ENCODE measurements around the gene PCID2.

PCID2 gene

GRCh38 chr13:113137691-113138298 is 70.7 kb downstream of the PCID2 start:
- Histone ChIP-seq H3K36me3 (no peaks in the 10 kb centered on the region), H3K27me3 (no peaks in the 10 kb centered on the region), H3K4me3 (no peak overlapping the region), H3K9me3 (no peaks in the 10 kb centered on the region), H3K4me1 (no peaks in the 10 kb centered on the region), H3K27ac (no peak overlapping the region)
- intact Hi-C loops (cut with DNase I; ENCODE audit: low total_unique reads): no loop called here
- TF ChIP-seq CTCF (IDR thresholded peaks at IDR 0.05): no peak
- no peak for DNase-seq

GRCh38 chr13:113135281-113135760 is 73.1 kb downstream of the PCID2 start:
- no peak for TF ChIP-seq CTCF (IDR thresholded peaks at IDR 0.05)

GRCh38 chr13:113129921-113130750 is 78.3 kb downstream of the PCID2 start:
- Histone ChIP-seq H3K9me3 (no peaks in the 10 kb centered on the region), H3K36me3 (no peaks in the 10 kb centered on the region), H3K4me3 (peak overlapping the region; percentile 13 to 26), H3K27me3 (peaks cover 0 to 12% of the 10 kb centered on the region in 2 donors), H3K27ac (no peak overlapping the region), H3K4me1 (peaks cover 0 to 6% (median 3%) of the 10 kb centered on the region in 4 donors)
- intact Hi-C loops (cut with DNase I; ENCODE audit: low total_unique reads): no loop called here
- TF ChIP-seq CTCF (IDR thresholded peaks at IDR 0.05): no peak
- peak in 1 of 2 donors; percentile 56 for DNase-seq

More at GRCh38 chr13:113135281-113135760, 73.1 kb downstream of the PCID2 start:
- Histone ChIP-seq H3K36me3 (no peaks in the 10 kb centered on the region), H3K27ac (no peak overlapping the region), H3K27me3 (peaks cover 0 to 3% of the 10 kb centered on the region in 2 donors), H3K4me3 (no peak overlapping the region), H3K9me3 (no peaks in the 10 kb centered on the region), H3K4me1 (no peaks in the 10 kb centered on the region)
- DNase-seq: no peak
- intact Hi-C loops (cut with DNase I; ENCODE audit: low total_unique reads): no loop called here

DNA sequence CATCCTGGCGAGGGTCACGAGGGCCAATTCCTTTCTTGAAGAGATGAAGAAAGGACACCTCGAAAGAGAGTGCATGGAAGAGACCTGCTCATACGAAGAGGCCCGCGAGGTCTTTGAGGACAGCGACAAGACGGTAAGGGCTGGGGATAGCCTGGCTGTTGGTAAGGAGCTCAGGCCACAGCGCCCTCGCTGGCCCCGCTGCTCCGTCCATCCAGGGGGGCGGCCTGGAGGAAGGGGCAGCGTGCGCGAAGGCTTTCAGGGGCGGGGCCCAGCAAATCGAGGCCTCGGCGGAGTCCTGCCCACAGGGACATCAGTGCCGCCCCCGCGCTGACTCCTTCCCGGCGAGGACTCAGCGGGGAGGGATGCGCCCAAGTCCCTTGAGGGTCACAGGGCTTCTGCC is 79.0 kb downstream of the PCID2 start:
- intact Hi-C loops (cut with DNase I; ENCODE audit: low total_unique reads): no loop called here
- Histone ChIP-seq H3K27ac (no peak overlapping the region), H3K27me3 (peaks cover 0 to 12% of the 10 kb centered on the region in 2 donors), H3K4me3 (peak overlapping the region in 1 of 2 donors; percentile 26), H3K9me3 (no peaks in the 10 kb centered on the region), H3K36me3 (no peaks in the 10 kb centered on the region), H3K4me1 (peaks cover 0 to 6% (median 3%) of the 10 kb centered on the region in 4 donors)
- peak in 1 of 2 donors; percentile 54 for DNase-seq
- no peak for TF ChIP-seq CTCF (IDR thresholded peaks at IDR 0.05)

Measured in tibial artery (tissue), 4 donors.